Activated CD4-positive, alpha-beta T cell treated with anti-CD3 and anti-CD28 coated beads, Interleukin-2, amount 10 ng/mL, durations not matched to agents 24 days and 14 days (primary cell): Measurements from ENCODE around the gene ASF1A. TPM values are rescaled to one million over a fixed set of nuclear protein-coding genes. Genes with fewer than 3 reads are reported as not detected.
"Not testable (repeated sequence)": the region's sequence is repeated elsewhere in the genome, so short reads cannot be mapped to it uniquely, and the experiment has no call there.

ENCODE experiments used
- DNase-seq: peaks from one replicate; pipeline ENCODE4 v3.0.0; 2022
- H3K27ac Mint-ChIP-seq: one replicate; pipeline ENCODE4 v1.8.0; 2022; ENCODE audit warnings: mild to moderate bottlenecking, mixed read lengths
- H3K27me3 Mint-ChIP-seq: one replicate; pipeline ENCODE4 v1.8.0; 2022; ENCODE audit warnings: mixed read lengths
- H3K36me3 Mint-ChIP-seq: one replicate; pipeline ENCODE4 v1.8.0; 2022; ENCODE audit warnings: low read depth, mild to moderate bottlenecking, mixed read lengths
- H3K4me1 Mint-ChIP-seq: one replicate; pipeline ENCODE4 v1.8.0; 2021; ENCODE audit warnings: mixed read lengths
- H3K4me3 Mint-ChIP-seq: one replicate; pipeline ENCODE4 v1.8.0; 2022; ENCODE audit warnings: mild to moderate bottlenecking, moderate library complexity, mixed read lengths
- H3K9me3 Mint-ChIP-seq: one replicate; pipeline ENCODE4 v1.8.0; 2021; ENCODE audit warnings: mixed read lengths
- intact Hi-C: fragments of 100-400 bp; cut with micrococcal nuclease; formaldehyde crosslinking; loops from one replicate; pipeline ENCODE4 v1.15.1; 2023
- total RNA-seq: library from RNA; stranded (reverse); gene quantifications from 2 replicates; pipeline ENCODE4 v1.2.3, GENCODE V29; 2022

ASF1A gene
- 43.2 and 43.3 TPM in 2 replicates for total RNA-seq

DNA sequence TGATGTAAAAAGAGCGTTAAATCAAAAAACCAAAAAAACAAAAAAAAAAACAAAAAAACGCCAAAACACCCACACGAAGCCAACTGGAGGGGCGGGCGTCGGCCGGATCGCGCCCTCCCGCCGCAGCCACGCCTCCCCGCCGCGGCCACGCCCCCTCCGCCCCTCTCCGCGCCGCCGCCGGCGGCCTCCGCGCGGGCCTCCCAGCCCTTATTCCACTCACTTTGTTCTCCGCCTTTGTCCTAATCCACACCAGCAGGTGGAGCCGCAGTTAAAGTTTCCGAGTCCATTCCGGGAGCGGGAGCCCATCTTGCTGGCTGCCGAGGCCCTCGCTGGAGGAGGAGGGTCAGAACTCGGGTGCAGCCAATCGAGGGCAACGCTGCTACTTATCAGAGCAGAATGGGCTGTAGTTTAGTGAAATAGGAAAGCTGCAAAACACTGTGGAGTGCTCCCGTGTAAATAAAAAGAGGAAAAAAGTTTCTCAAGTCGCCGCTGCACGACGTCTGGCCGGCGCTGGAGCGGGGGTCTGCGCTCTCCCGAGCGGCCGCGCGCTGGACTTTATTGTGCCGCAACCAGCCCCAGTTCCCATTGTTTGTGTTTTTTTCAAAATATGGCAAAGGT, at the start of gene ASF1A:
TSS of gene ASF1A (plus strand) at position 346 of the 618 bp plus-strand sequence. CDS start at position 608, 262 bp downstream.
- Mint-ChIP-seq H3K9me3 (no peaks in the 10 kb centered on the region), H3K4me1 (peaks cover 43% of the 10 kb centered on the region)

GRCh38 chr6:118844915-118845314, 49.0 kb upstream of the ASF1A start:
- intact Hi-C loops, result loop anchor here (1.0 to 5.0 kb wide), 4 partner anchors 25 to 232 kb away; partner anchors contain the start of genes CEP85L and FAM184A
- H3K27ac Mint-ChIP-seq, result peak overlapping the region; percentile 52
- peaks cover 34% of the 10 kb centered on the region for H3K36me3 Mint-ChIP-seq
- peaks cover 22% of the 10 kb centered on the region for H3K4me1 Mint-ChIP-seq
- no peak for DNase-seq
- peaks cover 10% of the 10 kb centered on the region for H3K9me3 Mint-ChIP-seq
- peak overlapping the region; percentile 48 for H3K4me3 Mint-ChIP-seq
- H3K27me3 Mint-ChIP-seq, result no peaks in the 10 kb centered on the region

More for the DNA sequence above, at the start of gene ASF1A:
- peak within 1 kb of the TSS; percentile 95 for H3K27ac Mint-ChIP-seq
- H3K36me3 Mint-ChIP-seq, result peaks cover 19% of the 10 kb centered on the region
- intact Hi-C loops, result loop anchor here (1.0 to 10.0 kb wide), 11 partner anchors 23 to 1219 kb away; partner anchors contain the start of genes CEP85L, MAN1A1 and NUS1
- H3K4me3 Mint-ChIP-seq, result peak within 1 kb of the TSS; percentile 90
- no peaks in the 10 kb centered on the region for H3K27me3 Mint-ChIP-seq
- peak; percentile 99 for DNase-seq

DNA sequence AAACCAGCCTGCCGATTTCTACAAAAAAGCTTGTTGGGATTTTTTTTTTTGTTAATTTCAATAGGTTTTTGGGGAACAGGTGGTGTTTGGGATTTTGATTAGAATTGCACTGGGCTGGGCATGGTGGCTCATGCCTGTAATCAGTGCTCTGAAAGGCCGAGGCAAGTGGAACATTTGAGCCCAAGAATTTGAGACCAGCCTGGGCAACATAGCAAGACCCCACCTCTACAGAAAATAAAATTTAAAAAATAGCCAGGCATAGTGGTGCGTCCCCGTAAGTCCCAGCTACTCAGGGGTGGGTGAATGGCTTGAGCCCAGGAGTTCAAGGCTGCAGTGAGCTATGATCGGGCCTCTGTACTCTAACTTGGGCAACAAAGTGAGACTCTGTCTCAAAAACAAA, 40.5 kb upstream of the ASF1A start:
- Mint-ChIP-seq H3K4me3 (no peak overlapping the region), H3K27me3 (no peaks in the 10 kb centered on the region), H3K9me3 (no peaks in the 10 kb centered on the region), H3K27ac (no peak overlapping the region), H3K4me1 (peaks cover 1% of the 10 kb centered on the region), H3K36me3 (peaks cover 13% of the 10 kb centered on the region)
- intact Hi-C loops, result no loop called here
- DNase-seq, result no peak

DNA sequence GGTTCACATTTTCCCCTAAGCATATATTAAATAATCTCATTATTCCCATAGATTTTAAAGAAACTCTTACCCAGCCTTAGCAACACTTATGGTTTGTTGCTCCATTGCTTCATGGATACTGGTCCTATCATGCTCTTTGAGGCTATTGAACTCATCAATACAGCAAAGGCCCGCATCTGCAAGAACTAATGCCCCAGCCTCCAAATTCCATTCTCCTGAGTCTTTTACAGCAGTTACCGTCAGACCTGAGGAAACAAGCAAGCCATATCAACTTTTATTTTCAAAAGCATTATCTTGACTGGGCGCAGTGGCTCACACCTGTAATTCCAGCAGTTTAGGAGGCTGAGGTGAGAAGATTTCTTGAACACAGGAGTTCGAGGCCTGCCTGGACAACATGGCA, 37.7 kb upstream of the ASF1A start:
- intact Hi-C loops, result no loop called here

GRCh38 chr6:118859517-118860064, 34.4 kb upstream of the ASF1A start:
- intact Hi-C loops, result no loop called here
- H3K4me3 Mint-ChIP-seq, result no peak overlapping the region
- peaks cover 10% of the 10 kb centered on the region for H3K4me1 Mint-ChIP-seq
- H3K9me3 Mint-ChIP-seq, result peaks cover 4% of the 10 kb centered on the region
- peaks cover 15% of the 10 kb centered on the region for H3K36me3 Mint-ChIP-seq
- DNase-seq, result no peak
- H3K27ac Mint-ChIP-seq, result no peak overlapping the region
- no peaks in the 10 kb centered on the region for H3K27me3 Mint-ChIP-seq

More for the DNA sequence above, 37.7 kb upstream of the ASF1A start:
- Mint-ChIP-seq H3K36me3 (peaks cover 17% of the 10 kb centered on the region), H3K4me3 (no peak overlapping the region), H3K4me1 (peaks cover 3% of the 10 kb centered on the region), H3K27ac (no peak overlapping the region), H3K27me3 (no peaks in the 10 kb centered on the region), H3K9me3 (no peaks in the 10 kb centered on the region)
- no peak for DNase-seq

GRCh38 chr6:118860363-118860762, 33.6 kb upstream of the ASF1A start:
- no peak for DNase-seq
- H3K4me3 Mint-ChIP-seq, result no peak overlapping the region
- H3K4me1 Mint-ChIP-seq, result peaks cover 15% of the 10 kb centered on the region
- no peaks in the 10 kb centered on the region for H3K27me3 Mint-ChIP-seq
- H3K27ac Mint-ChIP-seq, result no peak overlapping the region
- peaks cover 14% of the 10 kb centered on the region for H3K36me3 Mint-ChIP-seq
- intact Hi-C loops, result no loop called here
- H3K9me3 Mint-ChIP-seq, result peaks cover 4% of the 10 kb centered on the region

GRCh38 chr6:118860880-118861279, 33.1 kb upstream of the ASF1A start:
- no peak overlapping the region for H3K4me3 Mint-ChIP-seq
- intact Hi-C loops, result no loop called here
- no peak for DNase-seq
- H3K27ac Mint-ChIP-seq, result no peak overlapping the region
- H3K4me1 Mint-ChIP-seq, result peaks cover 15% of the 10 kb centered on the region
- H3K27me3 Mint-ChIP-seq, result no peaks in the 10 kb centered on the region
- peaks cover 11% of the 10 kb centered on the region for H3K36me3 Mint-ChIP-seq
- peaks cover 7% of the 10 kb centered on the region for H3K9me3 Mint-ChIP-seq

DNA sequence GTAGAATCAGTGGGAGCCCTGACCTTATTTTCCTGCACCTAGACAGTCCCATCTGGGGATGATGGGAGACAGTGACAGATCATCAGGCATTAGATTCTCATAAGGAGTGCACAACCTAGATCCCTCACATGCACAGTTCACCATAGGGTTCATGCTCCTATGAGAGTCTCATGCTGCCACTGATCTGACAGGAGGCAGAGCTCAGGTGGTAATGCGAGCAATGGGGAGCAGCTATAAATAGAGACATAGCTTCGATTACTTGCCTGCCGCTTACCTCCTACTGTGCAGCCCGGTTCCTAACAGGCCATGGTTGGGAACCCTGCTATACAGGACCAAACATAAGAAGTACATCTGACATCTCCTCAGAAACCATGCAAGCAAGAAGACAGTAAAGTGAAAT, 31.5 kb upstream of the ASF1A start:
- peaks cover 16% of the 10 kb centered on the region for H3K36me3 Mint-ChIP-seq
- H3K27ac Mint-ChIP-seq, result no peak overlapping the region
- intact Hi-C loops, result no loop called here
- DNase-seq, result no peak
- no peak overlapping the region for H3K4me3 Mint-ChIP-seq
- H3K4me1 Mint-ChIP-seq, result peaks cover 15% of the 10 kb centered on the region
- no peaks in the 10 kb centered on the region for H3K27me3 Mint-ChIP-seq
- peaks cover 11% of the 10 kb centered on the region for H3K9me3 Mint-ChIP-seq

- H3K27me3 Mint-ChIP-seq, result no peaks in the 10 kb centered on the region
- no peak for DNase-seq
- peaks cover 19% of the 10 kb centered on the region for H3K4me1 Mint-ChIP-seq
- intact Hi-C loops, result no loop called here
- peak overlapping the region; percentile 61 for H3K4me3 Mint-ChIP-seq
- peaks cover 11% of the 10 kb centered on the region for H3K9me3 Mint-ChIP-seq
- H3K27ac Mint-ChIP-seq, result peak overlapping the region; percentile 39
- H3K36me3 Mint-ChIP-seq, result peaks cover 20% of the 10 kb centered on the region
Observed at GRCh38 chr6:118864341-118865099, 29.4 kb upstream of the ASF1A start.

DNA sequence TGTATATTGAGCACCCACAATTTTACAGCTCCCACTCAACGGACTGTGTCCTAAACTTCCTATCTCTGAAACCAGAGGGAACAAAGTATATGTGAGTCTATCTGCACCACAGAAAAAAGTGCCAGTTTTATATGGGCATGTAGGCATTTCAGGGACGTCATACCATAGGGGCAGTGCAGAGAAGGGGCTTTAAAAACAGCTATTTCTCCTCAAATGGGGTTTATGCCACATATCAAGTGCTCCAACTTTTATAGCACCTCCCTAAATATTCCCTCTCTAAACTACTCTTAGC, 28.9 kb upstream of the ASF1A start:
- peaks cover 13% of the 10 kb centered on the region for H3K9me3 Mint-ChIP-seq
- intact Hi-C loops, result no loop called here
- H3K4me1 Mint-ChIP-seq, result peaks cover 24% of the 10 kb centered on the region
- no peak overlapping the region for H3K27ac Mint-ChIP-seq
- no peaks in the 10 kb centered on the region for H3K27me3 Mint-ChIP-seq
- peak overlapping the region; percentile 14 for H3K4me3 Mint-ChIP-seq
- DNase-seq, result no peak
- peaks cover 25% of the 10 kb centered on the region for H3K36me3 Mint-ChIP-seq

- Mint-ChIP-seq H3K27ac (no peak overlapping the region), H3K9me3 (peaks cover 18% of the 10 kb centered on the region)
- no peak for DNase-seq
Observed at GRCh38 chr6:118867181-118867580, 26.8 kb upstream of the ASF1A start.

GRCh38 chr6:118868901-118869300, 25.1 kb upstream of the ASF1A start:
- Mint-ChIP-seq H3K36me3 (peaks cover 30% of the 10 kb centered on the region), H3K4me1 (peaks cover 34% of the 10 kb centered on the region), H3K9me3 (peaks cover 14% of the 10 kb centered on the region)
- H3K4me3 Mint-ChIP-seq, intact Hi-C loops, H3K27ac Mint-ChIP-seq, DNase-seq, H3K27me3 Mint-ChIP-seq: not testable (repeated sequence)

More at GRCh38 chr6:118867181-118867580, 26.8 kb upstream of the ASF1A start:
- Mint-ChIP-seq H3K4me3 (no peak overlapping the region), H3K4me1 (peaks cover 32% of the 10 kb centered on the region), H3K27me3 (no peaks in the 10 kb centered on the region), H3K36me3 (peaks cover 31% of the 10 kb centered on the region)
- intact Hi-C loops, result no loop called here

GRCh38 chr6:118869350-118869749, 24.6 kb upstream of the ASF1A start:
- Mint-ChIP-seq H3K36me3 (peaks cover 32% of the 10 kb centered on the region), H3K27me3 (no peaks in the 10 kb centered on the region), H3K9me3 (peaks cover 14% of the 10 kb centered on the region), H3K4me3 (no peak overlapping the region), H3K27ac (peak overlapping the region; percentile 71), H3K4me1 (peaks cover 30% of the 10 kb centered on the region)
- intact Hi-C loops, result no loop called here
- no peak for DNase-seq
